ENCODE measurements around the gene STK32B.
A peak's percentile ranks its signal among the peaks of the same experiment; 100 is the strongest.

The STK32B gene

DNA sequence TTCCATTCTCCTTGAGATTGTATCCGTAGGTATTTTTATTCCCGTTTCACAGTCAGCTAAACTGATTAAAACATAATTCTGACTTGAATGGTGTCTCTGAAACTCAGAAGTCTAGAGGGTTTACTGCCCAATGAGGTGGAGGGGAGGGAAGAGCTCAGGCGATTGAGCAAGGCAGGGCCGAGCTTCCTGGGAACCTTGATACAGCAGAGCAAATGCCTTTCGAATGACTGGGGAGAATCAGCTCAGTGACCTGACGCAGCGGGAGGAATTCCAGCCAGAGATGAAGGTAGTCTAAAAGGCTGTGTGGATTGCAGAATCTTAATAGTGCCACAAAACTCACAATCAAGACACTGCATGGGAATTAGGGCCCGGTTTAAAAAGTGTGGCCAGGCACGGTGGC, 423.5 kb downstream of the STK32B start:
- DNase-seq: no peak

DNA sequence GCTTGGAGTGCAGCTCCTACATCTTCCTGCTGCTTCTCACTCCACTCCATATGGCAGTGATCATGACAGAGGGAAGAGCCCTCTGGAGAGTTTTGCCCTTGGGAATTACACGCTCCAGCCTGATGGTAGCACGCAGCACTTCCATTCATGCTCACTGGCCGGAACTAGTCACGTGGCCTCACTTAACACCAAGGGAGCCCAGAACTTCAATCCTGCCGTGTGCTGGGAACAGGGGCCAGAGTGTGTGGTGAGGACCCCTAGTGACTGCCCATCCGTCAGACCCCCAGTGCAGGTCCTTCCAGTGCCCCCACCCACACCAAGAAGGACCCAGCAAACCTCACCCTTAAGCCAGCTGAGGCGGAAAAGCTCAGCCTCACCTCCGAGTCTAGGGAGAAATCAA, 426.3 kb downstream of the STK32B start:
- DNase-seq: no peak

DNA sequence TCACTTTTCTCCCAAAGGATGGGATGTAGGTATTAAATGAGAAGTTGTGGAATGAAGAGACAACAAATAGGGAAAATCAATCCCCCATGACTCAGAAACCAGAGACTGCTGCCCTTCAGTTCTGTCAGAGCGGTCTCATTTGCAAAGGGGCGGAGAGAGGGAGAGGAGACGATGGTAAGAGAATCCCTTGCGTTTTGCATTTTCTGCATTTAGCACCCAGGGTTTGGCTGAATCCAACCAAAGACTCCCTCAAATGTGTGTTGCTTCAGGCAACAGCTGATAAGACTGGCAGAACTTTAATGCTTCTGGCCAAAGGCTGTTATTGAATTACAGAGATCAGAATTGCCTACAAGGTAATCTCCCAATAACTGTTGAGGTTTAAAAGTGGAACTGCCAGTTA, 426.9 kb downstream of the STK32B start:
- no peak for DNase-seq

DNA sequence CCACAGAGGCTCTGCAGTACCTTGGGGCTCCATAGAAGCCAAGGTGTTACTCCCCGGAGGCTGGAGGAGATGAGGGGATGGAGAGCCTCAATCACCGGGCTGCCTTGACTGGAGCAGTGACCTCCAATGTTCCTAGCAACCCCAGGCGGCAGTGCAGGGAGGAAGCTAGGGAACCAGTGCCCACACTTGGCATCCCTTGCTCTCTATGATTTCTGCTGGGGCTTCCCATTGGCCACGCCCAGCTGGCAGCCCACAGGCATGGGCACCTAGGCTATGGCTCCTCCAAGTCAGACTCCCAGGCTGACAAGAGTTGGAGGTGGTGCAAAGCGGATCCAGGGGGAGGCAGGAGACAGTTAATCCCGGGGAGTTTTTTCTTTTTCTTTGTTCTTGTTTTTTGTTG, 427.4 kb downstream of the STK32B start:
- DNase-seq: no peak

DNA sequence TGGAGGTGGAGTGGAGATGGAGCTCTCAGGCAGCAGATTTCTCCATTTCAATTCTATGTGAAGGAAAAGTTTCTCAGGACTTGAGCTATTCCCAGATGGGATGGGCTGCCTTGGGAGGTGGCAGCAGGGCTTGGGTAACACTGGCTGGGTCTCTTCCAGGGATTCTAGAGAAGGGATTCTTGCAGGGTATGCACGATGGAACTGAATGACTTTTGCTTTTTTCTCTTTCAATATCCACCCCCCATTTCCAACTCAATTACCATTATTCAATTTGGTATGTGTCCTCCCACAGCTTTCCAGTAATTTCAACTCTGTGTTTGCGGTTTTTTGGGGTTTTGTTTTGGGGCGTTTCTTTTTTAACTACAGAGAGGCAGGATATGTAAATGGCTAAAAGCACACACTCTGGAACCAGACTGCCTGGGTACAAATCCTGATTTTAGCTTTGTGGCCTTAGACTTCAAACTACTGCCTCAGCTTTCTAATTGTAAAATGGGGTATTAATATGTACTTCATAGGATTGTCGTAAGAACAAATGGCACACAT, 428.3 kb downstream of the STK32B start:
- no peak for DNase-seq

DNA sequence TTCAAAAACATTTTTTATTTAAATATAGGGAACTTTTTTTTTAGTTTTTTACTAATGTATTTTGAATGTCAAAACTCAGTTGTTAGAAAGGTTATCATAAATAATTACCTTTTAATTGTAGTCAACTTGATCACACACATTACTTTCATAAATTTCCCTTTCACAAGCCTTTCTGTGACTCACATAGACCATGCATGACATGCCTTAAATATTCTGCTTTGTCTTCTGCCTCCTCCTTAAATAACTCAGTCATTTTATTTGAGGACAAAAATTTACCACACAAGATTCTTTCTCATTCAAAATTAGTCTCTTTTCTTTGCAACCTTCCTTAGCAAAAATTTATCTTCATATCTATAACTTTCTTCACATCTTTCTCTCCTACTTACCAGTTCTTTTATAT, 437.1 kb downstream of the STK32B start:
- DNase-seq: no peak

DNA sequence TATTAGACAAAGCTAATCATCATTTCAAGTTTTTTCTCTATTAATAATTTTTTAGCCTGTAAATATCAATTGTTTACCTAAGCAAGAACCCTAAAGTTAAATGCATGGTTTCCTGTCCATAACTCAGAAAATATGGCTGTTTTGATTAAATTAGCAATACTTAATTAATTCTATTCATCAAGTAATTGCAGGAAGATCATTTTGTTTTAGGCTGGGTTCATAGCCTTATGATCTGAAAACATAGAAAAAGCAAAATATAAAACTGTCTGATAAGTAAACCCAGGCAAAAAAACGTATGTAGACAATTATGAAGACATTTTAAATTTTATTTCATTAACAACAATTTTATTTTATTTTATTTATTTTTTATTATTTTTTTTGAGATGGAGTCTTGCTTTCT, 438.0 kb downstream of the STK32B start:
- DNase-seq: no peak

DNA sequence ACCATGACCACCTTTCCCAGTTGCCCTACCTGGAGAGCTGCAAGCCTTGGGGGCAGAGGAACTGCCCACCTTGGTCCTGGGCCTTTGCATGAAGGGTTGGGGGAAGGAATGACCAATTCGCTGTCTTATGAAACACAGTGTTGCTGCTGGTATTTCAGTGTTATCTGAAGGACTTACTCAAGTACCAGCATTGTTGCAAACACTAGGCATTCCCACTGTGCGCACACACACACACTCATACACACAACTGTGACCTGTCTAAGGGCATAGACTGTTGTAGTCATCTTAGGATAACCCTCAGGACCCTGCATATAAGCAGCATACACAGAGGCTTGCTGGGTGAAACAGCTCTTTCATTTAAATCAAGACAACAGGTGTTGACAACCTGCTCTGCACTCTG, 446.2 kb downstream of the STK32B start:
- no peak for DNase-seq

DNA sequence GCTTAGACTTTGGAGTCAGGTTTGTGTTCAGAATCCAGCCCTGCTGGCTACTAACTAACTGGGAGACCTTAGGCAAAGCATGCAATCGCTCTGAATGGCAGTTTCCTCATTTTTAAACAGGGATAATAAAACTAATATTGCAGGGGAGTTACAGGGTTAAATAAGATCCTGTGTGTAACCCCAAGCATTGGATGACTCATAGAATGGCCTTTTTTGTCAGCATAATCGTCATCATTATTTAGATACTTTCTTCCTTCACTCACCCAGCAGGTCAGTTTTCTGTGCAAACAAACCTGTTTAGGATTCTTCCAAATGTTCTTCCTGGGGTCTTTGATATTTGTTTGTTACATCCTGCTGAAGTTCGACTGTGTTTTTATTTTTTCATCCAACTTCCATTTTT, 448.9 kb downstream of the STK32B start:
- peak in 2 of 4 experiments; percentile 5 to 13 for DNase-seq

DNA sequence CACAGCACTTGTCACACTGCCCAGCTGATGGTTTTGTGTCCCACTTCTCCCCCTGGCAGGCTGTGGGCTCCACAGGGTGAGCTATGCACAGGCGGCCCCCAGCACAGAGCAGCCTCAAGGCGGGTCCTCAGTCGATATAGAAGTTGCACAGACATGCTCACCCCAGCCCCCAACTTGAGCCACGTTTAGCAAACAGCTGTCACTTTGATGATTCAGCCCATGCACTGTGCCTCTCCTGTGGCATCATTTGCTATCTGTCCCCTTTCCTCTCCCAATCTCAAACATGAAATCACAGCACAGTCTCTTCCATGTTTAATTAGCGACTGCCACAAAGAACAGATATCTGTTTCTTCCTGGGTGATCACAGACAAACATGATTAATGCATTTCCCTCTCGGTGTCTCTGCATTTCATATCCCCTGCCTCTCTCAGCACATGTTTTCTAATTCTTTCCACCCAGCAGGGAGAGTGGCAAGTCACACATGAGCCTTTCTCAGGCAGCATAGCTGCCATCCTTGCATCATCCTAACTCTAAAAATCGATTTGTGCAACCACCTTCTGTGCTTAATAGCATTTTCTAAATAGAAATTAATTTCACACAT, 452.2 kb downstream of the STK32B start:
- DNase-seq: no peak

DNA sequence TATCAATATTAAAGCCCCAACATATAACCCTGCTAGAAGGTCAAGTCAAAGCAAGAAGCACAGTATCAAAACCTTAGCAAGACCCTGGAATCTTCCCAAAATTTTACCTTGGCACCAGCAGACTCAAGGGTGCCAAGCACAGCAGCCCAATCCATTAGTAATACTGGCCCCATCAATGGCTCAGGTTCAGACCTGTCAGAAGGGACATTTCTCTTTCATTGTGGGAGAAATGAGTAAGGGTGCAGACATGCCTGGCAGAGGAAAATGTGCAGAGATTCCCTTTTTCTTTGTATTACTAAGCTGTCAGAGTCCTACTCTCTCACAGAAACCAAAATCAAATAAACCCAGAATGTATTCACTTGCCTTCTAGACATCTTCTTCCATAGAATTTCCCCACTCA, 453.2 kb downstream of the STK32B start:
- DNase-seq: no peak

DNA sequence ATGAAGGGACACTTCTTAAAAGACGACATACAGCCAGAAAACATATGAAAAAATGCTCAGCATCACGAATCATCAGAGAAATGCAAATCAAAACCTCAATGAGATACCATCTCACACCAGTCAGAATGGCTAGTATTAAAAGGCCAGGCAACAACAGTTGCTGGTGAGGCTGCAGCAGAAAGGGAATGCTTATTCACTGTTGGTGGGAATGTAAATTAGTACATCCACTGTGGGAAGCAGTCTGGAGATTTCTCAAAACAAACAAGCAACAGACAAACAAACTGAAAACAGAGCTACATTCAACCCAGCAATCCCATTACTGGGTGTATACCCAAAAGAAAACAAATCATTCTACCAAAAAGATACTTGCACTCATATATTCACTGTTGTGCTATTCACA, 459.2 kb downstream of the STK32B start:
- no peak for DNase-seq

DNA sequence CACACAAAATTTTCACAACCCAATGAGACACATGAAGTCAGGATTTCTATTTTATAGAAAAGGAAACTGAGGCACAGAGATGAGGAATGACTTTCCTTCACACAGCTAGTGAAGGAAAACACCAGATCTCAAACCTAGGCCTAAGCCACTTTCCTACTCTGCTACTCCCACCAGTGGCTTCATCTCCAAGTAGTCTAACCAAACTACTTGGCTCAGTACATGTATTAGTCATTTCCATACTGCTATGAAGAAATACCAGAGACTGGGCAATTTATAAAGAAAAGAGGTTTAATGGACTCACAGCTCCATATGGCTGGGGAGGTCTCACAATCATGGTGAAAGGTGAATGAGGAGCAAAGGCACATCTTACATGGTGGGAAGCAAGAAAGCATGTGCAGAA, 460.5 kb downstream of the STK32B start:
- no peak for DNase-seq

DNA sequence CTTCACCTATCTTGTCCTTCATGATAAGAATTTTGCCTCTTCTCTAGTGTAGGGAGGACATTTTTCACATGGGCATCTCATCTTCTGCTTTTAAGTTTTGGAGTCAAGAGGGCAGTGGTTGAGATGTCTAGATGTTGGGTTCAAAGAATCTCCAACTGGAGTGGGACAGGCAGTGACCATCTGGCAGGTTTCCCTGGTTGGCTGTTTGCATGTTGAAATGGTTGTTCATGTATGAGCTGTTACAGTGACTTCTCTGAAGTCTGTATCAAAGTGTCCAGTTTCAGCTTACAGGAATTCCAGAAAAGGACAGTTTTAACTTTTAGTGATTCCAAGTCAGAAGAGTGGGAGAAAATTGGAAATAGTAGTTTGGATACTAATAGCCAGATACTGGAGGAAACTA, 464.4 kb downstream of the STK32B start:
- DNase-seq: no peak

DNA sequence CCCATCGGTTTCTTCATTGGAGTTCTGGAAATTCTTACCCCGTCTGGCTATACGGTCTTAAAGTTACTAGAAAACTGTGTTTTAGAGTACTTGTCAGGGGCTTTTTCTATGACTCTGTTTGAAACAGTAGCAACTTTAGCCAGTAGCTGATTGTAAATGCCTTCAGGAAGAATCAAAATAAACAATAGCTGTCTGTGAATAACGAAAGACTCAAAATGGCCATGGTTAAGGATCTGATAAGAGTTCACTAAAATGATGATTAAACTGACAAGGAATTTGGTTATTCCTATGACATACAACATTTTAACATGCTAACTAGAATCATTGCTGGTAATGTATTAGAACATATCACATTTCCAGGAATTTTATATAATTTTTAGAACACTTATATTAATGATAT, 466.1 kb downstream of the STK32B start:
- no peak for DNase-seq

DNA sequence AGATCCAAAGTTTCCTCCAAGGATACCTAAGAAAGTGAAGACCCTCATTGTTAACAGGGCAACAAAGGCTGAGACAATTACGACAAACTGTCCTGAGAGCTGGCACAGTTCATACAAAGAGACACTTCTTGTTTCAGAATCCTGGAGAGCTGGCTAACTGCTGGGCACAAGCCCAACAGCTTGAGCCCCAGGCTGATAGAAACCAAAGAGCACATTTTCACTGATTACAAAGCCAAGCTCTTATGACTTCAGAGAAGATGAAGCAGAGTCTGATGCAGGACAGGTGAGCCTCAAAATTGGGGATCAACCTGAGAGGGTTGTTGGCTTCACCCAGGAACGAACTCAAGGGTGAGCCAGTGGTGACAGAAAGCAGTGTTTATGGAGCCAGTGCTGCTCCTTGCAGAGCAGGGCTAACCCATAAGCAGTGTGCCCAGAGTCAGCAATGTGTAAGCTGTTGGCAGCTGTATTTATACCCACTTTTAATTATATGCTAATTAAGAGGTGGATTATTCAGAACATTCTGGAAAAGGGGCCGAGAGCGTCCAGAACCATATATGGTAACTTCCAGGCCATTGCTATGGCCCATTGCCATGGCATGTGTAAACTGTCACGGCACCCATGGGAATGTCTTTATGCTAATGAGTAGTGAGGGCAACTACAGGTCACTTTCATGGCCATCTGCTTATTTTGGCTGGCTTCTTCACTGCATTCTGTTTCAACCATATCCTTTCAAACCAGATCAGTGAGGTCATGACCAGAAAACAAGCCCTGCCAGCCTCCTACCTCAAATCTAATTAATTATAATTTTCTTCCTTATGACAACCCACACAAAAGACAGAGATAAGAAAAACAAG, 473.4 kb downstream of the STK32B start:
- DNase-seq: no peak

DNA sequence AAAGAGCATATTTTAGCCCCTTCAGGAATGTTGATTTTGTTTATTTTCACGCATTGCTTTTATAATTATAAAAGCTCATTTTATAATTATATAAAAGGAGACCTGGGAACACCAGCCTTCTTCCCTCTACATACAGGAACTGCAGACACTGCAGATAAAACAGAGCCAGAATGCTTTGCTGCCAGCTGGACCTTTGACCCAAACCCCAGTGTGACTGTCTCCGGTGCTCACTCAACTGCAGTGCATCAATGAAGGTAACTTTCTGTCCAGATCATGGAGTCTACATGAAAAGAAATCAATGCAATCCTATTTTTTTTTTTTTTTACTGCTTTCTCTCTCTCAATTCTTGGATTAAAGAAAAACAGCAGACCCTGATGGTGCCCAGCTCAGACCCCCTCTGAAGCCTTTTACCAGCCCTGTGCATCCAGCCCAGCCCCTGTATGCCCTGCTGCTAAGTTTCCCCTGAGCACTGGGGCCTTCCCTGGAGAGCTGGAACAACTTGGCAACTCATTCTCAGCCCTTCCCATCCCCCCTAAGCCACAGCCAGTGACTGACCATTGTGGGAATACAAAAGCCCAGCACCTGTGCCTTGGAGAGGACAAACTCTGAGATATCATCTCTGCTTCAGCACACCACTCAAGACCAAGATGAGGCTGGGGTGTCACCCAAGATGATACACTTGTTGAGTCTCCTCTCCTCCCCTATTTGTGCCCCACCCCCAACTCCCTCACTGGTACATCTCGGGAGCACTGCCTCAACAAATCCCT, 475.0 kb downstream of the STK32B start:
- DNase-seq: no peak

DNA sequence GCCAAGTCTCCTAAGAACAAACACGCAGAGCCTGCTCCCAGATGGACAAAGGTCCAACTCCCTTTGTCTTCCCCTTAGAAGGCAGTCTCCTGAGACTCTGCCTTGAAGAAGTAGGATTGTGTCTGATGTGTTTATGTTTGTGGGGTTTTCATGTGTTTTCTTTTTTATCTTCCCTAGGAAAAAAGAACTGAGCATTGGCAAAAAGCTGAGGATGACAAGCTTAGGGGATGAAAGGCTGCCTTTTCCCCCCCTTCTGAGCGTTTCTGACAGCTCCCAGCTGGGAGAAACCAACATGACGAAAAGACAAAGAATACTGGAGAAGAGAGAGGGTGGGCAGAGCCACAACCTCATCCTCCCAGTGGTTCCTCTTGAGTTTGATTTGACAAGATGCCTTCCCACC, 475.9 kb downstream of the STK32B start:
- no peak for DNase-seq

DNA sequence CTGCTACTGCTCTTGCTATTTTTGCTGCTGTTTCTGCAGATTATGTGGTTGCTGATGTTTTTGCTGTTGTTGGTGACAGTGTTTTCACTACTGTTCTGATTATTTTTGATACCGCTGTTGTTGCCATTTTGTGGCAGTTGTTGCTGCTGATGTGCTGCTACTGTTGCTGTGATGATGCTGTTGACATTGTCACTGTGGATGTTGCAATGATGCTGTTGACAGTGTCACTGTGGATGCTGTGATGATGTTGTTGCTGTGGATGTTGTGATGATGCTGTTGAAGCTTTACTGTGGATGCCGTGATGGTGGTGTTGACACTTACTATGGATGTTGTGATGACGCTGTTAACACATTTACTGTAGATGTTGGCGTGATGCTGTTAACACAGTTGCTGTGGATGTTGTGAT, 476.8 kb downstream of the STK32B start:
- DNase-seq: no peak

DNA sequence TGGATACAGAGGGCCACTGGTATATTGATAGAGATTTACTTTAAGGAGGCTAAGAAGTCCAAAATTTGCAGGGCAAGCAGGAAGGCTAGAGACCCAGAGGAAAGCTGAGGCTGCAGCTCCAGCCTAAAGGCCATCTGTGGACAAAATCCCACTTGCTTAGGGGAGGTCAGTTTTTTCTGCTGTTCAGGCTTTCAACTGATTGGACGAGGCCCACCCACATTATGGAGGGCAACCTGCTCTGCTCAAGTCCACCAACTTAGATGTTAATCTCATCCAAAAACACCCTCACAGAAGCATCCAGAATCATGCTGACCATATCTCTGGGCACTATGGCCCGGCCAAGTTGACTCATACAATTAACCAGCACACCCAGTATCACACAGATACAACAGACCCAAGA, 480.8 kb downstream of the STK32B start:
- DNase-seq: no peak

DNA sequence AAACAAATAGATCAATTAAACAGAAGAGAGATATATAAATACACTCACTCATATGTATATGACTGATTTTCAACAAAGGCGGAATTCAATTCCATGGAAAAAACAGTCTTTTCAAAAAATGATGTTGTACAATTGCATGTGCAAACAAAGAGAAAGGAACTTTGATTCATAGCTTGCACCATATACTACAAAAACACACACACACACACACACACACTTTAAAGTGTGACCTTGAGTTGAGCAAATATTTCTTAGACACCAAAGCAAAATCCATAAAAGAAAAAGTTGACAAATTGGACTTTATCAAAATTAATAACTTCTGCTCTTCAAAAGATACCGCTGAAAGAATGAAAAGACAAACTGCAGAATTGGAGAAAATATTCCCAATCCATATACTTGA, 488.3 kb downstream of the STK32B start:
- no peak for DNase-seq

DNA sequence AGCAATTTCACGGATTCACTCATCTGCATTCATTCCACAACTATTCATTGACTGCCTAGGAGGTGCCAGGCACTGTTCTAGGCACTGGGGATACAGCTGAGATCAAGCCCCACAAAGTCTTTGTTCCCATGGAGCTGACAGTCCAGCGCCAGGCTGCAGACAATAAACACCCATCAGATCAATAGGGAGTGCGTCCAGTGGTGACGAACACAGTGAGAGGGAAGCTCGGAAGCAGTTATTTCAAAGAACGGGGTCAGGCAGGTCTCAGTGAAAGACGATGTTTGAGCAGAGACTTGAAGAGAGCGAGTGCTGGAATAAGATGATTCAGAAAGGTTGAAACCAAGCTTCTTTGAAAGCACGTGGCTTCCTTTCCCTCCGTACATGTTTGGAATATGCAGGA, 489.9 kb downstream of the STK32B start:
- DNase-seq: no peak

DNA sequence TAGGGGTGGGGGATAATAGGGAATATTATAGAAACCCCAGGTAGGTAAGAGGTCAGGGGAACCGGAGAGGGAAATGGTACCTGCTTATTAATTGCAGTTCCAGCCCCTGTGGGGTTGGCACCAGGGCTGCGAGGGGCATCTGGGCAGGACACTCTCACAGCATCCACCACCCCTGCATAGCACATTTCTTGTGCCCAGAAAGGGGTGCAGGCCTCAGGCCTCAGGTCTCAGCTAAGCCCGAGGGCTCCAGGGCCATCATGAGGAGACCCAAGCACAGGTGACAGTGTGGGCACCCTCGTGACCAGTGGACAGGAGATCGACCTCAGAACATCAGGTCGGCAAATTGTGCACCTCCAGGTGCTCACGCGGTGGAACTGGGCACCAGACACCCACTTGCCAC, 492.4 kb downstream of the STK32B start:
- DNase-seq: no peak

DNA sequence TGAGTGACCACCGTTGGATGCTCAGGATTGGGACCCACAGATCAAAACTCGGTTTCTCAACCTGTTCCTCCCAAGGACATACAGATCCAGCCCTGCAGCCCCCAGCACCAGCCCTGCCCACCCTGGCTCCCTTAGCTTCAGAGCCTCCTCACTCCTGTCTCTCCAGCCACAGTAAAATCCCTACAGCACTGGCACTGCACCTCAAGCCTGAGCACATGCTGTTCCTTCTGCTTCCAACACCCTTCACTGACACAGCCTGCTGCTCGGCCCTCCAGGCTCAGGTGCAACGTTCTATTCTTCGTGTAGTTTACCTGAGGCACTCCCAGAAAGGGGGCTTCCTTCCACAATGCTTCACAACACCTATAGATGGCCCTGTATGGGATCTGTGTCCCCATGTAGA, 493.5 kb downstream of the STK32B start:
- DNase-seq: no peak
